ENCODE results near the gene HMGXB4.

DNA sequence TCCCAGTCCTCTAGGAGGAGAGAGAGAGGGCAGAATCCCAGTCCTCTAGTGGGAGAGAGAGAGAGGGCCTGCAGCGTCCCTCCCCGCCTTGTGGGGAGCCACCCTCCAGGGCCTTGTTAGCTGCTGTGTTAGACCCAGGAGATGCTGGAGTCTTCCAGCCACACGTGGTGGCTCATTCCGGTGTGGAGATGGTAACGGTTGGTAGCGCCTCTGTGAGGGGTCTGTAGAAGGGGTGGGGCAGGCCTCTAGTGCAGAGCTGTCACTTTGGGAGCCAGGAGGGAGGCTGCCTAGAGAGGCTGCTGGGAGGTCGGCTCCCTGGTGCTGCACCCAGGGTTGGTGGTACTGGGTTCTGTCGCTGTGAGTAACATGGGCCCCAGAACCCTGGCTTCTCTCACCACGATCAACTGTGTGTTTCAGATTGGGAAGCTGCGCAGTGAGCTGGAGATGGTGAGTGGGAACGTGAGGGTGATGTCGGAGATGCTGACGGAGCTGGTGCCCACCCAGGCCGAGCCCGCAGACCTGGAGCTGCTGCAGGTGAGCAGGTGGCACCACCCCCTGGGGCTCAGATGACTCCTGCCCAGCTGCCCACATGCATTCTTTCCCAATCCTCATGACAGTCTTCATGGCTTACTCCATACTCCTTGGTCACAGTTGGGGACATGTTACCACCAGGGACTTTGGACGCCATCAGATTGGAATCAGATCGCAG is 69.7 kb downstream of the HMGXB4 start:
- TF ChIP-seq POLR2A (IDR thresholded peaks at IDR 0.05): no peak
- TF ChIP-seq, protein P1, sequence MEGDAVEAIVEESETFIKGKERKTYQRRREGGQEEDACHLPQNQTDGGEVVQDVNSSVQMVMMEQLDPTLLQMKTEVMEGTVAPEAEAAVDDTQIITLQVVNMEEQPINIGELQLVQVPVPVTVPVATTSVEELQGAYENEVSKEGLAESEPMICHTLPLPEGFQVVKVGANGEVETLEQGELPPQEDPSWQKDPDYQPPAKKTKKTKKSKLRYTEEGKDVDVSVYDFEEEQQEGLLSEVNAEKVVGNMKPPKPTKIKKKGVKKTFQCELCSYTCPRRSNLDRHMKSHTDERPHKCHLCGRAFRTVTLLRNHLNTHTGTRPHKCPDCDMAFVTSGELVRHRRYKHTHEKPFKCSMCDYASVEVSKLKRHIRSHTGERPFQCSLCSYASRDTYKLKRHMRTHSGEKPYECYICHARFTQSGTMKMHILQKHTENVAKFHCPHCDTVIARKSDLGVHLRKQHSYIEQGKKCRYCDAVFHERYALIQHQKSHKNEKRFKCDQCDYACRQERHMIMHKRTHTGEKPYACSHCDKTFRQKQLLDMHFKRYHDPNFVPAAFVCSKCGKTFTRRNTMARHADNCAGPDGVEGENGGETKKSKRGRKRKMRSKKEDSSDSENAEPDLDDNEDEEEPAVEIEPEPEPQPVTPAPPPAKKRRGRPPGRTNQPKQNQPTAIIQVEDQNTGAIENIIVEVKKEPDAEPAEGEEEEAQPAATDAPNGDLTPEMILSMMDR (IDR thresholded peaks at IDR 0.05): no peak
